ENCODE data around the gene VWCE.

Gene VWCE

DNA sequence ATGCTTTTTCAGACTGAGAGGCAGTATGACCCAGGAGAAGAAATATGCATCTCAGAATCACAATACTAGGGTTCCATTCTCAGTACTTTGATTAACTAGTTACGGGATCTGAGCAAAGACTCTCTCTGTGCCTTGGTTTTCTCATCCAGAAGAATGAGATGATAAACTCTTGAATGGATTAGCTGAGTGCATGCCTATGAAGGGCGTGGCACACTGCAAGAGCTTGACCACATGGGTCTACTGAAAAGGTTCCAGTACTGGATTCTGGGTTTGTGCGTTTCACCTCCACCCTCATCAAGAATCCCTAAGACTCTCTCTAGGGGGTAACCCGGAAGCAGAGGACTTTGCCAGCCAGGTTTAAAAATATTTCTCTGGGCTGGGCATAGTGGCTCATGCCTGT lies 28.5 kb downstream of the VWCE start:
- TF ChIP-seq, protein P1, sequence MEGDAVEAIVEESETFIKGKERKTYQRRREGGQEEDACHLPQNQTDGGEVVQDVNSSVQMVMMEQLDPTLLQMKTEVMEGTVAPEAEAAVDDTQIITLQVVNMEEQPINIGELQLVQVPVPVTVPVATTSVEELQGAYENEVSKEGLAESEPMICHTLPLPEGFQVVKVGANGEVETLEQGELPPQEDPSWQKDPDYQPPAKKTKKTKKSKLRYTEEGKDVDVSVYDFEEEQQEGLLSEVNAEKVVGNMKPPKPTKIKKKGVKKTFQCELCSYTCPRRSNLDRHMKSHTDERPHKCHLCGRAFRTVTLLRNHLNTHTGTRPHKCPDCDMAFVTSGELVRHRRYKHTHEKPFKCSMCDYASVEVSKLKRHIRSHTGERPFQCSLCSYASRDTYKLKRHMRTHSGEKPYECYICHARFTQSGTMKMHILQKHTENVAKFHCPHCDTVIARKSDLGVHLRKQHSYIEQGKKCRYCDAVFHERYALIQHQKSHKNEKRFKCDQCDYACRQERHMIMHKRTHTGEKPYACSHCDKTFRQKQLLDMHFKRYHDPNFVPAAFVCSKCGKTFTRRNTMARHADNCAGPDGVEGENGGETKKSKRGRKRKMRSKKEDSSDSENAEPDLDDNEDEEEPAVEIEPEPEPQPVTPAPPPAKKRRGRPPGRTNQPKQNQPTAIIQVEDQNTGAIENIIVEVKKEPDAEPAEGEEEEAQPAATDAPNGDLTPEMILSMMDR (IDR thresholded peaks at IDR 0.05; ENCODE audit: insufficient read depth, missing control alignments) = no peak
- DNase-seq (ENCODE audit: insufficient read length, low spot score) (no peak), FAIRE-seq (no peak)

DNA sequence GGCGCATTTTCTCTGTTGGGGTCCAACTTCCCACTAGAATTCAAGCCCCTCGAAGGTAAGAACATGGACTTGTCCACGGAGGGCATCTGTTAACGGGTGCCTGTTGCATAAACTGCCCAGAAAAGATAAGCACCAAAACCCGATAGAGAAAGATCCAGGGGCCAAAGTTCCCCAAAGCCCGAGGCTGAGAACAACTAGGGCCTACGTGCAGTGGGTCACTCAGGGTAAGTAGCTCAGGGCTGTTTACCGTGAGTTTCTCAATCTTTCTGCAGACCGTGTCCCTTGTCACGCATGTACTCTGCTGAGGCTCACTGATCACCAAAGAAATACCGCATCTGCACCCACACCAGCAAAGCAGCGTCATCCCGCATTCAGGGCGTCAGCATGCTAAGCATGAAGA lies 29.8 kb downstream of the VWCE start:
- FAIRE-seq = no peak
- TF ChIP-seq, protein P1 (IDR thresholded peaks at IDR 0.05; ENCODE audit: insufficient read depth, missing control alignments) = no peak
- DNase-seq (ENCODE audit: insufficient read length, low spot score) = no peak

DNA sequence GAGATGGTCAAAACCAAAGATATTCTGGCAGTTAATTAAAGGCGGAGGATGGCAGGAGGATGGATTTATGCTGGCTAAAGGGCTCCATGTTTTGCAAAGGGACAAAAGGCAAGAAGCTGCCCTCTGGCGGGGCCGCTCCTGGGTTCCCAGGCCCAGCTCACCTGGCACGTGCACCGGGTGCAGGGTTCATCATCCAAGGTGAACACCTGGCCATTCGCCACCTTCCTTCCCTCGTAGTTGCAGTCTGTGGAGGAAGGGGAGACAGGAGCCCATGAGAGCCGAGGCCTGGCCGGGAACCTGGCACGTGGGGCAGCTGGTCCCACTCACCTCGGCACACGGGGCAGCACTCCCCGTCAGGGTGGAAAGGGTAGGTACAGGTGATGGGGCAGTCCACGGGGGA lies 30.3 kb downstream of the VWCE start:
- DNase-seq (ENCODE audit: insufficient read length, low spot score) (no peak), FAIRE-seq (no peak)
- TF ChIP-seq, protein P1 (IDR thresholded peaks at IDR 0.05; ENCODE audit: insufficient read depth, missing control alignments) = no peak

DNA sequence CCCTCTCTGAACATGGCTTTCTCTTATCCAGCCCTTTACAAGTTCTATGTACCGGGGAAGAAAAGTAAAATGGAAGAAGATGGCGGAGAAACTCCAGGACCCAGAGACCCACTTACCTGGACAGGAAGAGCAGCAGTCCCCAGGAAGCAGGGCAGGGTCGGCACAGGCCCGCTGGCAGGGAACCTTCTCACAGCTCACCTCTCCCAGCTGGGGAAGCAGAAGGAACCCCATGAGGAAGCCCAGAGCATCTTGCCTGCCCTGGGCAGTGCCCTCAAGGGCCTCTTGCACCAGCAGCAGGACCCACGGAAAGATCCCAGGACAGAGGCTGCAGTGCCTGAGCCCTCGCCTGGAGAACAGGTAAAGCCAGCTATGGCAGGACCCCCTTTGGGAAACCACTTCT lies 30.7 kb downstream of the VWCE start:
- DNase-seq (ENCODE audit: insufficient read length, low spot score) (no peak), FAIRE-seq (no peak)
- TF ChIP-seq, protein P1 (IDR thresholded peaks at IDR 0.05; ENCODE audit: insufficient read depth, missing control alignments) = no peak

DNA sequence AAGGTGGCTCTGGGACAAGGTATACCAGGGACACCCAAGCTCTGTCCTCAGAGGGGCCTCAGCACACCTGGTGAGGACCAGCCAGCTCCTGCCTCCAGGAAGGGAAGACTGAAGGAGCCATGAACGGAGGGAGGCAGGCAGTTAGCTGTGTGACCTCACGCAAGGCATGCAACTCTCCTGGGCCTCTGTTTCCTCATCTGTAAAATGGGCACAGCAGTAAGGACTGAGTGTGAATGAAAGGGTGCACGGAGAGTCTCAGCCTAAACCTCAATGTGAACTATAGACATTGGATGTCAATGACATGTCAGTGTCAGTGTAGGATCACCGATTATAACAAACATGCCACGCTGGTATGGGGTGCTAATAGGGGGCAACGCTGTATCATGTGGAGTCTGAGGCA lies 35.8 kb downstream of the VWCE start:
- TF ChIP-seq, protein P1 (IDR thresholded peaks at IDR 0.05; ENCODE audit: insufficient read depth, missing control alignments) = no peak
- FAIRE-seq (no peak), DNase-seq (ENCODE audit: insufficient read length, low spot score) (no peak)

DNA sequence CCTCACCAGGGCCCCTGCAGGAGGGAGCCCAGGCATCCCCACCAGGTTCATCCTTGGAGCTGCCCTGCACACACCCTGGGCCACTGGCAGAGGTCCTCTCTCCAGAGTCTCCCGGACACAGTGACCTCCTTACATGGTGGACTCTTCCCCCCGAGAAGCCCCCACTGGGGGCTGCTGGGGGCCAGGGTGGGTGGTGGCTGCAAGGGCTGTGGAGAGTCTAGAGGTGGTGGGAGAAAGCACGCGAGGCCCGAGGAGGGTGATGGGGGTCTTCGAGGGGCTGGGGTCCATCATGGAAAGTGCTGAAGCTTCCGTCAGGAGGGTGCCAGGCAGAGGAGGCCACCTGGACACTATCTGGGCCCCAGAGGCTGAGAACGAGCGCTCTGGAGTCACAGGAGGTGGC lies 36.6 kb downstream of the VWCE start:
- TF ChIP-seq, protein P1 (IDR thresholded peaks at IDR 0.05; ENCODE audit: insufficient read depth, missing control alignments) = no peak
- DNase-seq (ENCODE audit: insufficient read length, low spot score) = no peak
- FAIRE-seq = no peak

DNA sequence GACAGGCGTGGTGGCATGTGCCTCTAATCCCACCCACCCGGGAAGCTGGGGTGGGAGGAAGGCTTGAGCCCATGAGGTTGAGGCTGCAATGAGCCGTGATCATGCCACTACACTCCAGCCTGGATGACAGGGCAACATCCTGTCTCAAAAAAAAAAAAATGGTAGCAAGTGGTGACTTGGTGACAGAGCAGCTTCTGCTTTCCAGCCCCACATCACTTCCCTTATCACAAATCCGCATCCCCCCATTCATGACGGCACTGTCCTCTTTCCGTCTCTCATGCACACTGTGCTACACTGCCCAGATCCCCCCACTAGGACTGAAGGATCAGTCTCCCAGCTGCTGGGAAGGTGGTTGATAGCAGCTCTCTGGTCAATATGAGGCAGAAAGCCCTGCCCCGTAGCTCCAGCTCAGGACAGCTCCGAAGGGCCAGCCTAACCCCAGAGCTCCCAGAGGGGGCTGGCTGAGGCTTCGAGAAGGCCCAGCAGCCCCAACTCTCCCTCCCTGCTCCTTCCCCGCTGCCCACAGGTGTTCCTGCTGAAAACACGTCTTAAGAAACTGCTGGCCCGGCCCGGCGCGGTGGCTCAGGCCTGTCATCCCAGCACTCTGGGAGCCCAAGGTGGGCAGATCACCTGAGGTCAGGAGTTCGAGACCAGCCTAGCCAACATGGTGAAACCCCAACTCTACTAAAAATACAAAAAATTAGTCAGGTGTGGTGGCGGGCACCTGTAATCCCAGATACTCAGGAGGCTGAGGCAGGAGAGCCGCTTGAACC lies 38.2 kb downstream of the VWCE start:
- TF ChIP-seq, protein P1 (IDR thresholded peaks at IDR 0.05; ENCODE audit: insufficient read depth, missing control alignments) = no peak
- FAIRE-seq (no peak), DNase-seq (ENCODE audit: insufficient read length, low spot score) (no peak)
